HG03432 (cell line): Measurements from ENCODE around the gene SLC39A9.
A peak's percentile ranks its signal among the peaks of the same experiment; 100 is the strongest.
"Not testable (repeated sequence)": the region's sequence is repeated elsewhere in the genome, so short reads cannot be mapped to it uniquely, and the experiment has no call there.

ENCODE experiments used
- ATAC-seq: cut with Tn5 transposase; IDR thresholded peaks from one replicate; pipeline ENCODE4 v1.9.1; 2021; ENCODE audit warnings: mild to moderate bottlenecking, moderate library complexity; ENCODE audit not compliant: unreplicated experiment

The SLC39A9 gene

GRCh38 chr14:69473260-69473659 is 74.8 kb downstream of the SLC39A9 start:
- ATAC-seq = no peak

DNA sequence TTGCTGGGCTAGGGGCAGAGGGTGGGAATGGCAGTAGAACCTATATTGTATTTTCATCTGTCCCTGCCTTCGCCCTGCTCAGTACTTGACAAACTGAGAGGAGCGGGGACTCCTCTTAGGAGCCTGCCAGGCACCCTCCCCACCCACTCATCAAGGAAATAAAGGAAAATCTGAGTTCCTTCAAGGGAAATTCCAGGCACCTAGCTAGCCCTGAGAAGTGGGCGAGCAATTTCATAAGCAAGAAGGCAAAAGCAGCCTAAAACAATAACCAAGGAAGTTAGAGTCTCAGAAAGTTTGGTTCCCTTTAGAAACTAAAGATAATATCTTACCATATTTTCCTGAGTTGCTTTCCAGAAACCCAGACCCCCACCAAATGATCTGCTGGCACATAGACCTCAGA is 75.5 kb downstream of the SLC39A9 start:
- no peak for ATAC-seq

DNA sequence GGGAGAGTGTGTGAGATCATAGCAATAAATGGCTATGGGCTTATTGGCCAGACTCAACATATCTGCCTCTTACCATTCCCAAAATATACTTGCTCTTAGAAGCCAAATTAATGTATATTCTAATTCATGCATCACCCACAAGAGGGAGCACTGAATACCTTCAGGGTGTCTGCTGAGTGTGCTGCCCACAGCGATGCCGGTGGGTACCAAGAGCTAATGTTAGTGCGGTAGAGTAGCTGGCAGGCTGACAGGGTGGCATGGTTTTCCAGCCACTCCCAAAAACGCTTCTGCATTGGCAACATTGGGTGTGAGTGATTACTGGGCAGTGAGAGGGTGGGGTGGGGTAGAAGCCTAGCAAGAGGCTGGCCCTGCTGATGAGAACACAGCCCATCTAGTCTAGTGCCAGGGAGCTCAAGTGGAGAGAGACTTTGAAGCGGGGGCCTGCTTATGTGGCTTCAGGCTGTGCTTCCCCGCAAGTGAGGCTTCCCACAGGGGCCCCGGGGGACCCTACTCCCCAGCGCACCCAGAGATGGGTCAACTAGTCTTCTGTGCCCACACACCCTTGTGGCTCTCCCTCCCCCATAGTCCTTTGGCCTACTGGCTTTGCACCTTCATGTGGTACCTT is 76.8 kb downstream of the SLC39A9 start:
- ATAC-seq = no peak

DNA sequence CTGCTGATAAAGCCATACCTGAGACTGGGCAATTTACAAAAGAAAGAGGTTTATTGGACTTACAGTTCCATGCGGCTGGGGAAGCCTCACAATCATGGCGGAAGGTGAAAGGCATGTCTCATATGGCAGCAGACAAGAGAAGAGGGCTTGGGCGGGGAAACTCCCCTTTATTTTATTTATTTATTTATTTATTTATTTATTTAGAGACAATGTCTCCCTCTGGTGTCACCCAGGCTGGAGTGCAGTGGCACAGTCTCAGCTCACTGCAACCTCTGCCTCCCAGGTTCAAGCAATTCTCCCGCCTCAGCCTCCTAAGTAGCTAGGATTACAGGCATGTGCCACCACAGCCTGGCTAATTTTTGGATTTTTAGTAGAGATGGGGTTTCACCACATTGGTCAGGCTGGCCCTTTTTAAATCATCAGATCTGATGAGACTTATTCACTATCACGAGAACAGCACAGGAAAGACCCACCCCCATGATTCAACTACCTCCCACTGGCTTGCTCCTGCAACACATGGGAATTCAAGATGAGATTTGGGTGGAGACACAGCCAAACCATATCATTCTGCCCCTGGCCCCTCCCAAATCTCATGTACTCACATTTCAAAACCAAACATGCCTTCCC is 78.4 kb downstream of the SLC39A9 start:
- ATAC-seq = not testable (repeated sequence)

DNA sequence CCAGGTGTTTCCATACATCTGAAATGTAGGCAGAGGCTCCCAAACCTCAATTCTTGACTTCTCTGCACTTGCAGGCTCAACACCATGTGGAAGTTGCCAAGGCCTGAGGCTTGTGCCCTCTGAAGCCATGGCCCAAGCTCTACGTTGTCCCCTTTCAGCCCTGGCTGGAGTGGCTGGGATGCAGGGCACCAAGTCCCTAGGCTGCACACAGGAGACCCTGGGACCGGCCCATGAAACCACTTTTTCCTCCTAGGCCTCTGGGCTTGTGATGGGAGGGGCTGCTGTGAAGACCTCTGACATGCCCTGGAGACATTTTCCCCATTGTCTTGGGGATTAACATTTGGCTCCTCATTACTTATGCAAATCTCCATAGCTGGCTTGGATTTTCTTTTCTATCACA is 79.6 kb downstream of the SLC39A9 start:
- not testable (repeated sequence) for ATAC-seq

DNA sequence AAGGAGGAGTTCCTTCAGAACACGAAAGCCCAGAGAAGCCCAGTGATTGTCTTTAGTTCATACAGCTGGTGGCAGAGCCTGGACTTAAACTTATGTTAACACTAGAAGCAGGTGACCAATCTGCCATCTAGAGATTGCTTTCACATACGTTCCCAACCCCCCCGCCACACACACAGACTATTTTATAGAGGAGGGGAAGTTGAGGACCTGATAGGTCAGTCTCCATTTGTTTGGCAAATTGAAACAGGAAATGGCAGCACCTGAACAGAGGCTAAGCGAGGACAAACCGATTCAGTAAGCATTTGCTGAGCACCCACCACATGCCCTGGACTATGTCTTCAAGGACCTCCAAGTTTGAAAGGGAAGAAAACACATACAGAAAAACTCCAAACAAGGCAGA is 81.2 kb downstream of the SLC39A9 start:
- no peak for ATAC-seq

- no peak for ATAC-seq
Observed at GRCh38 chr14:69480136-69480535, 81.6 kb downstream of the SLC39A9 start.

DNA sequence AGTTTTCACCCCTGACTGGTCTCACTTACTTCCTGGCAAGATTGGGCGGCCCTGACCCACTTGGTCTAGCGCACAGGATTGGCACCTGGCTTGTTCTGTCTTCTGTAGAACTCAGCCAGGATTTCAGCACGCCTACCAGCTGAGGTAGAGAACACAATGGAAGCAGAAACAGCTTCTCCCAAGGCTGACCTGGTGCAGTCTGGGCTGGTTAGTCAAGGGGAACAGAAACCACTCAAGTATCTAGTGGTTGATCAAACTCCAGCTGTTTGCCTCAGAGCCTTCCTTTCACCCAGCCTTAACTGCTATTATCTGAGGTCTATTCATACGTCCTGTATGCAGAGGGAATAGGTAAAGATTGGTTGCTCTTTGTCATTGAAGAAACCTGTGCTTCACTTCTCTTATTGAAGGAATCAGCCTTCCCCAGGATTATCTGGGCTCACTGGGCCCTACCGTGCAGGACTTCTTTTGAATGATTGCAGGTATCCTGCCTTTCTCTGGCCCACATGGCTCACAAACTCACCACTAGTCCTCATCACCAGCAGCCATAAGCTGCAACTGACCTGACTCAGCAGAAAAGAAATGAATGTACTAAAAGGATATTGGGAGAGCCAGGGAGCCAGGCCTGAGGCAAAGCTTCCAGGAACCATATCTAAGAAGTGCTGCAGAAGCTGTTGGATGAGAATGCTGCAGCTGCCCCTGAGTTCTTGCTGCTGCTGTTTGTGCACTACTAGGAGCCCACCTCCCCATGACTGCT is 83.5 kb downstream of the SLC39A9 start:
- ATAC-seq = peak; percentile 95

GRCh38 chr14:69483765-69484443 is 85.4 kb downstream of the SLC39A9 start:
- ATAC-seq = no peak

DNA sequence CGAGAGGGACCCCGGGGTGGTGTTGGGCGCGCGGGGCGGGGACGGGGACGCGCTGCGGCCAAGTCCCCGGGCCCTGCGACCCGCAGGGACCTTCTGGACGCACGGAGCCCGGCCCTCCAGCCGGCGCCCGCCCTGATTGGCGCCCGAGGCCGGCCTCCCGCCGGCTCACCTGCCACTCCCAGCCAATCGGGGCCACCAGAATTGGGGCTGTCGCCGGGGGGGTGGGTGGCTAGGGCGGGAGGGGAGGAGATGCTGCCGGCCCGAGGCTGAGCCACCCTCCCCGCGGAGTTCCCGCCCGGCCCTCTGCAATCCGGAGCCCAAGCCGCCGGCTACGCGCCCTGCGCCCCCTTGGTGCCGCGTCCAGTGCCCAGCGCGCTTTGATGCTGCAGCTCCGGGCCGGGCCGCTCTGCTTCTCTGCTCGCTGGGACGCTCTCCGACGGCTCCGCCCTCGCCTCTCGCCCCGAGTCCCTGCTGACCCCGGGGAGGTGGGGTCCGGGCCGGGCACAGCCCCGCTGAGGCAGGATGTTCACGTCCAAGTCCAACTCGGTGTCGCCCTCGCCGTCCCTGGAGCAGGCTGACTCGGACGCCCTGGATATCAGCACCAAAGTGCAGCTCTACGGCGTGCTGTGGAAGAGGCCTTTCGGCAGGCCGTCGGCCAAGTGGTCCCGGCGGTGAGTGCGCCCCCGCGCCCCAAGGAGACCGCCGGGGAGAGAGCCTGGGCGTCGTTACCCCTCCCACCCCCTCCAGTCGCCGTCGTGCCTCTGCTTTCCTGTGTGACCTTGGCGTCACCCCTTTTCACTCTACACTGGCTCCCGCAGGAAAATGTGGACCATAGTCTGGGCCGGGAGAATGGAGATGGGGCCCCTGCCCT is 86.2 kb downstream of the SLC39A9 start, which contains the start of gene PLEKHD1:
Gene PLEKHD1, plus strand, starts transcription at position 285 of the 871 bp plus-strand sequence. Its CDS starts 238 bp downstream, at position 523.
- ATAC-seq = no peak

DNA sequence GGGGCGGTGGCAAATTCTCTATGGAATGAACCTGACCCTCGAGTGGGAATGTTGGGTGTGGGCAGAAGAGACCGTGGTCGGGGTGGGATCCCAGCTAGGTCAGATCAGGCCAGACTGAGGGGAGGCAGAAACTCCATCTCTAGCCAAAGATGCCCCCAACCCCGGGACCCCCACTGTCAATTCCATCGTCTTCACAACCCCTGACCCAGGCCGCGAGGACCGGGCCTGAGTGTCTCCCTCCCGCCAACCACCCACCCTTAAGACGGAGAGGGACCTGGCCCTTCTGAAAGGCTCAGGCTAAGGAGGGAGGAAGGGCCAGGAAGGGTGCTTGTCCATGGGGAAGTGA is 86.8 kb downstream of the SLC39A9 start:
- no peak for ATAC-seq

DNA sequence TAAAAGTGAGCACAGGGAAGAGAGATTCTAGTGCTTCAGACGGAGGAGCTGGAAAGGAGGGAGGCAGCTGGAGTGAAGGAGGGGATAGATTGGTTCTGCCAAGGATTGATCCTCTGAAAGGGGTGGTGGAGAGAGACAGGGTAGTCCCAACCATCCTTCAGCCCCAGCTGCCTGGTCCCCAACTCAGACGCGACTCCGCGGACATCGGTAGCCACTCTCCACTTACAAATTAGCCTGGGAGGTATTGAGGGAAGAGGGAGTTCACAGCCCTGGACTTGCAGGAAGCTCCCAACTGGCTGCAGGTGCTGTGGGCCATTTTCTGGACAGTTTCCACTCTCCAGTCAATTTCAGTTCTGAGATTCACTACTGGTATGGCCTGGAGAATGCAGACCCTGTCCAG is 87.2 kb downstream of the SLC39A9 start:
- no peak for ATAC-seq

DNA sequence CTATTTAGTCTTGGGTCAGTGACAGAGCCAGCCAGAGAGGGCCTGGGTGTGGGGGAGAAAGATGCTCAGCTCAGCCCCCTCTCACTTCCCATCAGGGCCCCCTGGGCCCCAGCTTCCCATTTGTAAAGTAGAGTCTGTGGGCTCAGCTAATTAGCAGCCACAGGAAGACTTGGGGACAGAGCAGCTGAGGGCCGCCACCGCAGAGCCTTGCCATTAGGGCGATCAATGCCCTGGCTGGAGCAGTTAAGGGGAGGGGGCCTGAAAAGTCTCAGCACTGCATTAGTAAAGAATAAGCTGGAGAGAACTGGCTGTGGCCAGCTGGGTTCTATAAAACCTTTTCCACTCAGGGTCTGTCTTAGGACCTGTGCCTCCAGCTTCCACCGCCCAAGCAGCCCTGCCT is 88.7 kb downstream of the SLC39A9 start:
- no peak for ATAC-seq

DNA sequence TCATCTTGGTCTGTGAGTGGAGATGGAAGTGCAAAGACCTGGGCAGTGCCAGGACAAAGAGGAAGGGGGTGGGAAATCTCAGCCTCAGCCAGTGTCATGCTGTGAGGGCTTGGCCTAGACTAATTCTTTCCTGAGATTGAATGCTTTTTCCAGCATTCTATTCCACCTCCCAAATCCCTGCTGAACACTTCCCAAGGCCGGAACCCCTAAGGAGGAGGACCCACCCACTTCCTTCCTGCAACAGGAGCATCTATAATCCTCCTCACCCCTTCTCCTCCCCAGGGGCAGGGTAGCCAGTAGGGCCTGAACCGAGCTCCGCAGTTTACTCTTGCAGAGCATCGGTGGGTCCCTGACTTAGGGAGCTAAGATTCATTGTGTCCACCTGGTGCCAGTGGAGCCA is 89.3 kb downstream of the SLC39A9 start:
- no peak for ATAC-seq

GRCh38 chr14:69489495-69489894 is 91.0 kb downstream of the SLC39A9 start:
- no peak for ATAC-seq

DNA sequence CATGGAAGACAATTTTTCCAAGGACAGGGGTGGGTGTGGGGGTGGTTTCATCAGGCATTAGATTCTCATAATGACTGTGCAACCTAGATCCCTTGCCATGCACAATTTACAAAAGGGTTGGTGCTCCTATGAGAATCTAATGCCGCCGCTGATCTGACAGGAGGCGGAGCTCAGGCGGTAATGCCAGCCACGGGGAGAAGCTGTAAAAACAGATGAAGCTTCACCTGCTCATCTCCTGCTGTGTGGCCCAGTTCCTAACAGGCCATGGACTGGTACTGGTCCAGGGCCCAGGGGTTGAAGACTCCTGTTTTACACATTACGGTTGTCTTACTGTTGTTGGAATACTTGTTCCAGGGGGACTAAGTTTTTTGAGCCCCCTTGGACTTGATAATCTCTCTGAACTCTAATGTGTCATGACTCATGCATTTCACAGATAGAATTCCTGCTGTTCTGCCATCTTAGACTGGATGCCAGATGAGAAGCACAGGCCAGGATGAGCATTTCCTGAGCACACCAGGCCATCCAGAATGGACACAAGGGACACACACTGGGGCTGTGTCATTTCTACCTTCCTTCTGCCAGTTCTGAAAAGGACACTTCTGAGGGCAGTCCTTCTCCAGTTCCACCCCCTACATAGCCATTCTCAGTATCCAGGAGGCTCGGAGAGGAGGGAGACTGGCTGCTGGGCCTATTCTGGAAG is 91.9 kb downstream of the SLC39A9 start:
- ATAC-seq = no peak

- no peak for ATAC-seq
Observed at GRCh38 chr14:69491193-69491592, 92.7 kb downstream of the SLC39A9 start.

GRCh38 chr14:69493038-69493437 is 94.5 kb downstream of the SLC39A9 start:
- no peak for ATAC-seq

DNA sequence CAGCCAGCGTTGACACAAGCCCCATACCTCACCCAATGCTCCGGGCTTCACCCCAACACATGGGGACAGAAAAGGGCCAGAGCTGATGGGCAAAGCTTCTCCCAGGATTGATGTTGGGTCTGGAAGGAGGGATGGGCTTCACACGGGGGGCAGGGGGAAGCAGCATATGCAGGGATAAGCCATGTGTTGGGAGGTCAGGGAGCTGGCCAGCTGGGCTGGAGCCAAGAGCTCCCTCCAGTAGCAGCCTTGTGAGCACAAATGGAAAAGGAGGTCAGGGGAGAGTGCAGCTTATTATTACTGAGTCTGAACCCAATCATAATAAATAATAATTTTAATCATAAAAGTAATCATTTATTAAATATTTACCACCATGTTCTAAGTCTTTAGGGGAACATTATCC is 95.3 kb downstream of the SLC39A9 start:
- ATAC-seq = no peak

- no peak for ATAC-seq
Observed at GRCh38 chr14:69495341-69495921, 96.9 kb downstream of the SLC39A9 start.
